Caco-2 (cell line): ENCODE measurements around the gene TMEM233. TPM values are rescaled to one million over a fixed set of nuclear protein-coding genes. Genes with fewer than 3 reads are reported as not detected.

ENCODE experiments used
- BruUV-seq: library from RNA; stranded (reverse); fragments of 400-500 nt; replicated peaks from 2 replicates; lab custom pipeline; 2021; lab: Mats Ljungman, UMichigan
- CTCF ChIA-PET: fragments of 300-600 bp; sonication (Branson Sonifier 250); formaldehyde crosslinking; loops from one replicate; lab custom pipeline; 2022; ENCODE audit warnings: antibody characterized with exemption; lab: Charles Lee
- POLR2A ChIA-PET: fragments of 300-600 bp; sonication (Branson Sonifier 250); formaldehyde crosslinking; loops from one replicate; lab custom pipeline; 2022; ENCODE audit warnings: antibody characterized with exemption; lab: Charles Lee
- DNase-seq, 2 experiments: peaks; one replicate each; pipeline versions ENCODE4 v3.0.0 to v3.0.0-alpha.2; 2020 to 2022
- H3K27me3 ChIP-seq: replicated peaks from 2 replicates; pipeline ENCODE4 v1.6.0; 2011; ENCODE audit warnings: low read length; ENCODE audit not compliant: control insufficient read depth, insufficient read depth
- H3K36me3 ChIP-seq: 2 replicates; pipeline ENCODE4 v1.5.1; 2011; ENCODE audit warnings: low read length; ENCODE audit not compliant: control insufficient read depth, insufficient read depth
- H3K4me1 ChIP-seq: fragments of 250-450 bp; sonication (Bioruptor Pico); 2 replicates; pipeline ENCODE4 v1.5.1; 2020; ENCODE audit warnings: mild to moderate bottlenecking
- H3K4me3 ChIP-seq: 2 replicates; pipeline ENCODE4 v1.5.1; 2011; ENCODE audit warnings: low read depth, mild to moderate bottlenecking, control low read depth, low read length
- H3K9me3 ChIP-seq: fragments of 250-450 bp; sonication (Bioruptor Pico); 2 replicates; pipeline ENCODE4 v1.5.1; 2020; ENCODE audit warnings: mild to moderate bottlenecking, moderate library complexity
- H3K27ac Mint-ChIP-seq: one replicate; pipeline ENCODE4 v1.8.0; 2022; ENCODE audit warnings: mixed read lengths; ENCODE audit not compliant: unreplicated experiment
- H3K27me3 Mint-ChIP-seq: one replicate; pipeline ENCODE4 v1.8.0; 2022; ENCODE audit warnings: mixed read lengths; ENCODE audit not compliant: insufficient read depth, unreplicated experiment
- H3K36me3 Mint-ChIP-seq: one replicate; pipeline ENCODE4 v1.8.0; 2022; ENCODE audit warnings: mild to moderate bottlenecking, mixed read lengths; ENCODE audit not compliant: insufficient read depth, unreplicated experiment
- H3K4me1 Mint-ChIP-seq: one replicate; pipeline ENCODE4 v1.8.0; 2022; ENCODE audit warnings: low read depth, mixed read lengths; ENCODE audit not compliant: unreplicated experiment
- H3K4me3 Mint-ChIP-seq: one replicate; pipeline ENCODE4 v1.8.0; 2022; ENCODE audit warnings: mild to moderate bottlenecking, moderate library complexity, mixed read lengths; ENCODE audit not compliant: unreplicated experiment
- H3K9me3 Mint-ChIP-seq: one replicate; pipeline ENCODE4 v1.8.0; 2022; ENCODE audit warnings: mixed read lengths; ENCODE audit not compliant: unreplicated experiment
- CTCF ChIP-seq, 2 experiments: fragments of 200-600 bp in 1 of 2; IDR thresholded peaks; 1 replicate in 1 of 2; 2 replicates in 1 of 2; pipeline versions ENCODE4 v1.5.1 to v1.8.0; 2011 to 2022; ENCODE audit warnings: antibody characterized with exemption in 1 of 2, control low read depth in 1 of 2, inconsistent platforms in 1 of 2, low read depth in 1 of 2, low read length in 1 of 2, mild to moderate bottlenecking in 1 of 2, moderate library complexity in 1 of 2; ENCODE audit not compliant: insufficient read depth in 1 of 2, severe bottlenecking in 1 of 2, unreplicated experiment in 1 of 2
- intact Hi-C: fragments of 100-400 bp; cut with micrococcal nuclease; formaldehyde crosslinking; loops from one replicate; pipeline ENCODE4 v1.10.0; 2022; ENCODE audit not compliant: unreplicated experiment
- total RNA-seq: library from RNA; stranded (reverse); gene quantifications from 2 replicates; pipeline ENCODE4 v1.2.3, GENCODE V29; 2022

TMEM233 gene
- total RNA-seq, 1 experiment from 2014 or later: not detected

- H3K36me3 Mint-ChIP-seq: no peaks in the 10 kb centered on the region
- no peak for TF ChIP-seq CTCF (IDR thresholded peaks at IDR 0.05; ENCODE audit: insufficient read depth in 1 of 2, low read depth in 1 of 2, low read length in 1 of 2, severe bottlenecking in 1 of 2, unreplicated experiment in 1 of 2)
Measured at GRCh38 chr12:119609358-119609757, 15.8 kb downstream of the TMEM233 start.

GRCh38 chr12:119613319-119613936 lies 19.9 kb downstream of the TMEM233 start:
- no peak for DNase-seq
- Mint-ChIP-seq H3K27ac (no peak overlapping the region), H3K4me3 (no peak overlapping the region), H3K9me3 (peaks cover 14% of the 10 kb centered on the region), H3K36me3 (no peaks in the 10 kb centered on the region), H3K4me1 (no peaks in the 10 kb centered on the region), H3K27me3 (peaks cover 10% of the 10 kb centered on the region)
- ChIA-PET CTCF (no interaction called here), POLR2A (no interaction called here)
- Histone ChIP-seq H3K9me3 (no peaks in the 10 kb centered on the region), H3K4me1 (no peaks in the 10 kb centered on the region), H3K4me3 (no peak overlapping the region), H3K36me3 (no peaks in the 10 kb centered on the region), H3K27me3 (no peaks in the 10 kb centered on the region)
- TF ChIP-seq CTCF (IDR thresholded peaks at IDR 0.05; ENCODE audit: insufficient read depth in 1 of 2, low read depth in 1 of 2, low read length in 1 of 2, severe bottlenecking in 1 of 2, unreplicated experiment in 1 of 2): no peak
- intact Hi-C loops: no loop called here
- no TSS peak for BruUV-seq

More at GRCh38 chr12:119609358-119609757, 15.8 kb downstream of the TMEM233 start:
- Mint-ChIP-seq H3K4me1 (no peaks in the 10 kb centered on the region), H3K9me3 (peaks cover 11% of the 10 kb centered on the region), H3K27me3 (peaks cover 10% of the 10 kb centered on the region), H3K4me3 (no peak overlapping the region), H3K27ac (no peak overlapping the region)
- Histone ChIP-seq H3K27me3 (no peaks in the 10 kb centered on the region; the same call in 1 of the 2 replicates), H3K9me3 (no peaks in the 10 kb centered on the region), H3K4me1 (no peaks in the 10 kb centered on the region), H3K36me3 (no peaks in the 10 kb centered on the region), H3K4me3 (no peak overlapping the region)
- CTCF ChIA-PET: no interaction called here
- no TSS peak for BruUV-seq
- DNase-seq: no peak
- intact Hi-C loops: no loop called here
- POLR2A ChIA-PET: no interaction called here

- no peak overlapping the region for H3K4me3 Mint-ChIP-seq
- H3K36me3 Mint-ChIP-seq: no peaks in the 10 kb centered on the region
Measured at GRCh38 chr12:119614705-119615104, 21.1 kb downstream of the TMEM233 start.

More at GRCh38 chr12:119614705-119615104, 21.1 kb downstream of the TMEM233 start:
- Mint-ChIP-seq H3K9me3 (peaks cover 21% of the 10 kb centered on the region), H3K27me3 (peaks cover 10% of the 10 kb centered on the region), H3K4me1 (no peaks in the 10 kb centered on the region), H3K27ac (no peak overlapping the region)
- H3K4me1 ChIP-seq: no peaks in the 10 kb centered on the region
- TF ChIP-seq CTCF (IDR thresholded peaks at IDR 0.05; ENCODE audit: insufficient read depth in 1 of 2, low read depth in 1 of 2, low read length in 1 of 2, severe bottlenecking in 1 of 2, unreplicated experiment in 1 of 2): no peak
- no peaks in the 10 kb centered on the region for H3K27me3 ChIP-seq
- H3K4me3 ChIP-seq: no peak overlapping the region
- H3K36me3 ChIP-seq: no peaks in the 10 kb centered on the region
- ChIA-PET CTCF (no interaction called here), POLR2A (no interaction called here)
- intact Hi-C loops: no loop called here
- no TSS peak for BruUV-seq
- 0 out of 2 replicates have a peak, but pooled peaks cover 4% of the 10 kb centered on the region for H3K9me3 ChIP-seq
- no peak for DNase-seq
